ENCODE results near the gene ANXA6.

Gene ANXA6

DNA sequence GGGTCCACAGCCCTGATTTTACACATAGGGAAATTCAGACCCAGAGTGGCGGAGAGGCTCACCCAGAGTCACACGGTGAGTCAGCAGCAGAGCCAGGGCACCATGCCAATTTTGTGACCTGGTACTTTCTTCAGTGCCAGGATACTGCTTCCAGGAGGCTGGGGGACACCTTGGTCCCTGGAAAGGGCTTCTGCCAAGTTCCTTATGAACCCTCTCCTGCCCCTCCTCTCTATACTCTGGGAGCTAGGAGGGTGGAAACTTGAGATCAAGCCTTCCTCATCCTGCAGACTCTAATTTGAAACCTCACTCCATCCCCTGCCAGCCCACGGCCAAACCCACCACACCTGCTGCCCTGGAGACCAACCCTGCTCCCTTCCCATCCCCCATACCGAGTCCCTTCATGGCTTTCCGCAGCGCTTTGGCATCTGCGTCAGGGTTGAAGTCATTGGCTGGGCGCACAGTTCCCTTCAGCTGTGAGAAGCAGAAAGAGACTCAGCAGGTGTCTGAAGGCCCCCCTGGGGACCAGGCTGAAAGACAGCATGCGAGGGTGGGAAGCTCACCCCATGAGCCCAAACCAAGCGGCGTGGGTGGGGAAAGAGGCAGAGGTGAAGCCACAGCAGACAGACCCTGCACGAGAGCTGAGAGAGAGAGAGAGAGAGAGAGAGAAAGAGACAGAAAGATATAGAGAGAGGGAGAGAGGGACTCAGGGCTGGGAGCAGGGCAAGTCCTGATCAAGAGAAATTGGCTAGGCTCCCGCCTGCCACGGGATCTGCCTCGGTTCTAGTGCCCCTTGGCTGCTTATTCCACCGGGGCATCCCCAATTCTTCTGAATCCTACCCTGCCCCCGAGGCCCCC is 33.5 kb downstream of the ANXA6 start:
- TF ChIP-seq CTCF (IDR thresholded peaks at IDR 0.05) = no peak
- H3K4me3 Mint-ChIP-seq = no peak overlapping the region
- peaks cover 58% of the 10 kb centered on the region for H3K36me3 Mint-ChIP-seq (ENCODE audit: low read depth)

DNA sequence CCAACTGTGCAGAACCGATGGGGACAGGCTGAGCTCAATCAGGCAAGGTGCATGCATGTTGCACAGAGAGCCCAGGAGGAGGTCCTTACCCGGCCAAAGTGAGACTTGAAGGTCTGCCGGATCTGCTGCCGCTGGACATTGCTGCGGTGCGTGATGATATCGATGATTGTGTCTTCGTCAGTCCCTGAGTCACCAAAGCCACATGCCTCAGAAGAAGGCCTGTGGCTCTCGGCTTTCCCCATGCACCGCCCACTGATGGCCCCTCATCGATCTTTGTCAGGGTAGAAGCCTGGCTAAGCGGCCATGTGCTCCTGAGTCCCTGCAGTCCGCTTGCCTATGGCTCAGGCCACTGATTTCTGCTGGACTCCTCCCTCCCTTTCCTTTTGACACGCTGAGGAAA is 34.8 kb downstream of the ANXA6 start:
- no peaks in the 10 kb centered on the region for H3K9me3 Mint-ChIP-seq
- no peak overlapping the region for H3K27ac Mint-ChIP-seq
- peaks cover 49% of the 10 kb centered on the region for H3K36me3 Mint-ChIP-seq (ENCODE audit: low read depth)
- peaks cover 34% of the 10 kb centered on the region for H3K4me1 Mint-ChIP-seq
- H3K27me3 Mint-ChIP-seq (ENCODE audit: low read depth, poor library complexity) = peaks cover 8% of the 10 kb centered on the region
- DNase-seq = no peak
- no peak for TF ChIP-seq CTCF (IDR thresholded peaks at IDR 0.05)
- no peak overlapping the region for H3K4me3 Mint-ChIP-seq

More for the DNA sequence above, 33.5 kb downstream of the ANXA6 start:
- H3K4me1 Mint-ChIP-seq = peaks cover 34% of the 10 kb centered on the region
- H3K27me3 Mint-ChIP-seq (ENCODE audit: low read depth, poor library complexity) = peaks cover 8% of the 10 kb centered on the region
- DNase-seq = no peak
- no peaks in the 10 kb centered on the region for H3K9me3 Mint-ChIP-seq
- H3K27ac Mint-ChIP-seq = no peak overlapping the region

DNA sequence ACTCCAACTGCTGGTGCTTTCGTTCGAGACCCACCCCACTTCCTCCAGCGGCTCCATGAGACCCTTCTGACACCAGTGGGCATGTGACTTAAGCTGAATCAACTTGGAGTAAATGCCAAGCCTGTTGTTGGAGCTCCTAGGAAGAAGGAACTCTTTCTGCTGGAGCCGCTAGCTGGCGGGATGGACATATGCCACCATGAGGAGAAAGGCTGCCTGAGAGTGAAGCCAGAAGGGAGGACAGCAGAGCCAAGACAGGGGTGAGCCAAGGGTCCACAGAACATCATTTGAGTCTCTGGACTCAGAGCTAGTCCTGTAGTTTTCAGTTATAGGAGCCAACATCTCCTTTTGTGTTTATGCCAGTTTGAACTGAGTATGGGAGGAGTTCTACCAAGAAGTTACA is 35.9 kb downstream of the ANXA6 start:
- DNase-seq = no peak
- TF ChIP-seq CTCF (IDR thresholded peaks at IDR 0.05) = no peak
- Mint-ChIP-seq H3K9me3 (no peaks in the 10 kb centered on the region), H3K4me1 (peaks cover 24% of the 10 kb centered on the region), H3K4me3 (no peak overlapping the region), H3K27me3 (ENCODE audit: low read depth, poor library complexity) (peaks cover 8% of the 10 kb centered on the region), H3K27ac (no peak overlapping the region), H3K36me3 (ENCODE audit: low read depth) (peaks cover 50% of the 10 kb centered on the region)

DNA sequence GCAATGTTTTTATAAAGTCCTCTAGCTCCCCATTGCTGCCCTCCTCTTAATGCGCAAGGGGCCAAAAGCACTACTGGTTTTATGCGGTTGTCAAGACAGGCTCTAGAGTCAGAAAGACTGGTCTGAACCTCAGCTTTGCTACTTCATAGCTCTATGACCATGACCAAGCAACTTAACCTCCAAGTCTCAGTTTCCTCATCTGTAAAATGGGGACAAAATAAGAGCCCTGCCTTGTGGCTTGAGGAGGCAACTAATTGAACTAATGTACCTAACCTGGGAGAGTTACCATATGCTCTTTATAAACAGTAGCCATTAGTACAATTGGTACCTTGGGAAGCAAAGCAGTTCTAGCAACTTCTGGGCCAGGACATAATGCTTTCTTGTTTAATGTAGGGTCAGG is 36.5 kb downstream of the ANXA6 start:
- no peak overlapping the region for H3K27ac Mint-ChIP-seq
- TF ChIP-seq CTCF (IDR thresholded peaks at IDR 0.05) = no peak
- no peak for DNase-seq
- H3K36me3 Mint-ChIP-seq (ENCODE audit: low read depth) = peaks cover 50% of the 10 kb centered on the region
- H3K9me3 Mint-ChIP-seq = no peaks in the 10 kb centered on the region
- no peak overlapping the region for H3K4me3 Mint-ChIP-seq
- H3K4me1 Mint-ChIP-seq = peaks cover 18% of the 10 kb centered on the region
- H3K27me3 Mint-ChIP-seq (ENCODE audit: low read depth, poor library complexity) = peaks cover 3% of the 10 kb centered on the region

- H3K9me3 Mint-ChIP-seq = no peaks in the 10 kb centered on the region
- H3K4me3 Mint-ChIP-seq = no peak overlapping the region
- peaks cover 3% of the 10 kb centered on the region for H3K27me3 Mint-ChIP-seq (ENCODE audit: low read depth, poor library complexity)
- DNase-seq = no peak
- peaks cover 48% of the 10 kb centered on the region for H3K36me3 Mint-ChIP-seq (ENCODE audit: low read depth)
- H3K27ac Mint-ChIP-seq = no peak overlapping the region
- TF ChIP-seq CTCF (IDR thresholded peaks at IDR 0.05) = no peak
- H3K4me1 Mint-ChIP-seq = peaks cover 6% of the 10 kb centered on the region
Observed at GRCh38 chr5:151118913-151119575, 38.5 kb downstream of the ANXA6 start.
